HG03565 (cell line): ENCODE measurements around the gene CLTCL1.
"Not testable (repeated sequence)": the region's sequence is repeated elsewhere in the genome, so short reads cannot be mapped to it uniquely, and the experiment has no call there.

Experiments
- ATAC-seq: cut with Tn5 transposase; IDR thresholded peaks from one replicate; pipeline ENCODE4 v1.9.1; 2021; ENCODE audit warnings: mild to moderate bottlenecking, moderate library complexity; ENCODE audit not compliant: unreplicated experiment

CLTCL1 gene

GRCh38 chr22:19256362-19256761, 35.2 kb downstream of the CLTCL1 start:
- ATAC-seq = not testable (repeated sequence)

- no peak for ATAC-seq
These were observed 38.4 kb downstream of the CLTCL1 start for GRCh38 chr22:19253143-19253542.

- no peak for ATAC-seq
These were observed 46.7 kb downstream of the CLTCL1 start for GRCh38 chr22:19244600-19245352.

- no peak for ATAC-seq
These were observed 48.8 kb downstream of the CLTCL1 start for GRCh38 chr22:19242699-19243098.

GRCh38 chr22:19241593-19241906, 50.0 kb downstream of the CLTCL1 start:
- ATAC-seq = no peak

- no peak for ATAC-seq
These were observed 50.5 kb downstream of the CLTCL1 start for GRCh38 chr22:19240813-19241592.

DNA sequence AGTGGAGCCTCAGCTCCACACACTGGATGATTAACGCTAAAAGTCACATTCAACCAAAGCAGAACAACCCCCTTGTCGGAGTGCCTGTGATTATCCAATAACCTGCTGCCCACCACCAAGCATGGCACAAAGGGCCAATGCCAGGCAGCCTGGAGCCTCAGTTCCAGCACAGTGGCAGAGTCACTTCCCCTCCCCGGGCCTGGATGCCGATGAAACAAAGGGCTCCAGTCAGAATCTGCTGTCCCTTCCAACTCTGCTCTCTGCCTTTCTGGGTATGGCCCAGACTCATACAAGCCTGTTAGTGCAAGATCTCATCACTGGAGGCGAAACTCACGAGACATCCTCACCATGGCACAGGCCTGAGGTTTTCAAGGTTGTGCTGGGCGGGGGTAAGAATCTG, 52.1 kb downstream of the CLTCL1 start:
- no peak for ATAC-seq

DNA sequence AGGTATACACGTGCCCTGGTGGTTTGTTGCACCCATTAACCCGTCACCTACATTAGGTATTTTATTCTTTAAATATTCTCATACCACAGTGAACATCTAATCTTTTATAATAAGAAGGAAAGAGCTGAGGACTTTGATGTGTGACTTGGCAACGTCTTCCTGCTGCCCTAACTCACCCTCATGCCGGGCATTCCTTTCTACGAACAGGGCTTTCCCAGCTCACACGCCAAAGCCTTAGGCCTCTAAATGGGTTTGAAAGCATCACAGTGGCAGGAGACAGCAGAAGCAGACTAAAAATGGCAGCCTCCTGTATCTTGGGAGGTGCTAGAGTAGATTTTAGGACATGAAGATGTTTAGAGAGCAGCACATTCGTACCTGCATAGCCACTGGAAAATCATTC, 52.6 kb downstream of the CLTCL1 start:
- no peak for ATAC-seq

DNA sequence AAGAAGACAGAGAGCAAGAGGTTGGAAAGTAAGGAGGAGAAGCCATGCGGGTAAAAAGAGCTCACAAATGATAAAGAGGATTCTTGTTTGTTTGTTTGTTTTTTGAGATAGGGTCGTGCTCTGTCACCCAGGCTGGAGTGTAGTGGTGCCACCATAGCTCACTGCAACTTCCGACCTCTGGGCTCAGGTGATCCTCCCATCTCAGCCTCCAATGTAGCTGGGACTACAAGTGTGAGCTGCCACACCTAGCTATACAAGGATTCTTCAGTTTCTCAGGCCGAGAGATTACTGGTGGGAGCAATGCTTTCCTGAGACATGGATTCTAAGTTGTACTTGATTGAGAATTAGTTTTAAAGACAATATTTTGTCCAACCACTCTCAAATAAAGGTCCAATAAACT, 55.6 kb downstream of the CLTCL1 start:
- ATAC-seq = no peak

DNA sequence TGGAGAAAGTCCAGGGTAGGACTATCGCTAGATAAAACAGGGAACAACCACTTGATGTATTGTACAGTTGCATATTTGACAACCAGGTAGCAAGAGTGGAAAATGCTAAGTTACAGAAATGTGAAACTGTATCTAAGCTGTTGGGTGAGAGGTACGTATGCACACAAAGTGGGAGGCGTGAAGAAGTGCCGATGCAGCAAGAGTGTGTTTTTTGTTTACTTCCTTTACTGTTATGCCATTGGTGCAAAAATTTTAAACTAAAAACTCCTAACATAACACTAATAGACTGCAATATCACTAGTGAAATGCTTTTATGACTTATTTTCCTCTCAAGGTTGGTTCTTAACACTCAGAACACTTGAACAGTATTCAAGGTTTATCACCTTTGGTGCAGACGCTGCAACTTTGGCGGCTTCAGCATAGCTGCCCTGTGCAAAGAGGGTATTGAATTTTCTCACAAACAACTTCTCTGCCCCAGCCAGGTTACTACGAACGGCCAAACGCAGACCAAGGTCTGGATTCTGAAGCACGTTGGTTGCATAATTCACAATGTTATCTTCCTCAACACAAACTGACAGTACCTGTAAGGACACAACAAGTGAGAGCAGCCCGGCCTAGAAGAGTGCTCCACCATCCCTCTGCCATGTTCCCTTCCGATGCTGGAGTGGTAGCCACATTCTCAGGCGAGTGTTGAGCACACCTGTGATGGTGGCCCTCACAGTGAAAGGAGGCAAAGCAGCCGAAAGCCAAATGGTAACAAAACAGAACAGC, 57.2 kb downstream of the CLTCL1 start:
- ATAC-seq = no peak

DNA sequence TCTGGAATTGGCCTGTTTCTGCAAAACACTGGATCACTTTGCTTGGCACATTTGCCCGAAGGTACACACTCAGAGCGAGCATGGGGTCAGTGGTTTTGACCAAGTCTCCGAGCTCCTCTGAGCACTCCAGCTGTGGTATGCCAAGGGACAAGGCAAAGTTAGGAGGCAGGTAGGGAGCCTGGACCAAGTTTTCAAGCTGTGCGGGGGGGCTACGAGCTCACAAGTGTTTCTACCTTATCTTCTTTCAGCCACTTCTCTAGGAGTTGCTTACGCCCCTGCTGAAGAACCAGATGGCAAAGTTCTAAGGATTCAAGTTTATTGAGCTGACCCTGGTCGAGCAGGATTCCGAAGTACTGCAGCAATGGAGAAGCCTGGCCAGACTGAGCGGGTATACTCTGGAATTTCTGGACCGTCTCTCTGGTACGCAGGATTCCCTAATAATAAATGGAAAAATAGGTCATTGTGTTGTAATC, 58.3 kb downstream of the CLTCL1 start:
- no peak for ATAC-seq

DNA sequence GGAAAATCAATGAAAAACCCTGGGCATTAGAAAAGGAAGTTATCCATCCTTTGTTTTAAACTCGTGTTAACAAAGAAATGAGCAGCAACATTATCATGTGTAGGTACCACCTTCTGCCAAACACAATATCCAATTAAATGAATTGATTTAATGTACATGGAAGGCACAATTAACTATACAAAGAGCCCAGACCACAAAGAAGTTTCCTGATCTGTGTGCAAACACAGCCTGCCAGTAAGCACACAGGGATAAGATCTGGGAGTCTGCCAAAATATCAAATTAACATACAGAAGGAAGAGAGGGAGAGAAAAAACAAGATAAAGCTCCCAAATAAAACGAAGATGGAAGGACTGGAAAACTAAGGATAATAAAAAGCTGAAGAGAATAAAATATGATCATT, 58.9 kb downstream of the CLTCL1 start:
- ATAC-seq = no peak

GRCh38 chr22:19231986-19232385, 59.5 kb downstream of the CLTCL1 start:
- no peak for ATAC-seq

DNA sequence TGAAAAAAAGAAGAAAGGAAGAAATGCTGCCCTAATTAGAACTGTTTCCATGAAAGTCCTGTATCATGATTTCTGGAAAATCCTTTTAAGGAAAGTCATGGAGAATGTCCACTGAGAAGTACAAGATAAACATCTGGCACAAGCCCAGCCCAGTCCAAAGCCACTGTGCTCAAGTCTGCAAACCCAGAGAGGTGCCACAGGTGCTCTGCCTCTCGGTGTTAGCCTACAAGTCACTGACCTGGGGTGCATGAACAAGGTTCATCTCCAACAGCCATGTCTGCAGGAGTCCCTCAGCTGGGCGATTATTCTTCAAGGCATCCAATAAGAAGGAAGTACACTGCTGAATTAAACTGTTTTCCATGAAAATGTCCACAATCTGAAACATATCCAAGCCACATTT, 61.9 kb downstream of the CLTCL1 start:
- no peak for ATAC-seq

DNA sequence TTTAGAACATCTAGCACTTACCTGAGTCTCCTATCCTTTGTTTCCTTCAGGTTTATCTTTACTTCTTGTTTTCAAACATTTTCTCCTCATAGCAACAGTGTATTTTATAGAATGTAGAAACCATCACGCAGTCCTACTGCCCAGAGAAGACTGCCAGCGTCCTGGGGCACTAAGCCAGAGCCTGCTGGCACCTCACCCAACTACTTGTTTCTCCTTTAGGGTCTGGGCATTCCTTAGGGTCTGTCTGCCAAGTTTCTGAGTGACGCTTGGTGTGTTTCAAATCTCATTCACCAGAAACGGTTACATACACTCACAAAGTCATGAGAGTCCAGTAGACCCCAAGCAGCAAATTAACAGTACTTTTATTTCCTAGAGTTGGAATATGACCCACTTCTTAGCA, 63.3 kb downstream of the CLTCL1 start:
- no peak for ATAC-seq

- ATAC-seq = no peak
These were observed 65.1 kb downstream of the CLTCL1 start for GRCh38 chr22:19226428-19226827.

GRCh38 chr22:19225560-19225959, 66.0 kb downstream of the CLTCL1 start:
- ATAC-seq = no peak

- no peak for ATAC-seq
These were observed 66.5 kb downstream of the CLTCL1 start for GRCh38 chr22:19224985-19225384.

- ATAC-seq = no peak
These were observed 67.0 kb downstream of the CLTCL1 start for GRCh38 chr22:19224557-19224956.

DNA sequence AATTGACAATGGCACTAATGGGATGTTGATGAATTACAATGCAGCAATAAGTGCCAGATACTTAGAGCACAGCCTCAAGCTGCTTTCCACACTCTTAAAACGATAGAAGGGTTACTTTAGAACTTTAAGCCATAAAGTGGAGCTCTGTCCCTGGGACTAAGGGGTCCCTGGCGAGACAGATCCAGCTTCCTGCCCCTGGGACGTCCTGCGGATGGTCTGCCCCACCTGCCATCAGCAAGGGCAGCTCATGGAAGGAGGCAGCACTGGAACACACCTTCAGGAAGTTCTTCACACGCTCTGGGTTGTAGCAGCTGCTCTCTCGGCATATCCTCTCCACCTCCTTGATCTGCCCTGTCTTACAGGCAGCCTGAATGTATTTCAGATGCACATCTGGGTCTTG, 67.9 kb downstream of the CLTCL1 start:
- no peak for ATAC-seq

DNA sequence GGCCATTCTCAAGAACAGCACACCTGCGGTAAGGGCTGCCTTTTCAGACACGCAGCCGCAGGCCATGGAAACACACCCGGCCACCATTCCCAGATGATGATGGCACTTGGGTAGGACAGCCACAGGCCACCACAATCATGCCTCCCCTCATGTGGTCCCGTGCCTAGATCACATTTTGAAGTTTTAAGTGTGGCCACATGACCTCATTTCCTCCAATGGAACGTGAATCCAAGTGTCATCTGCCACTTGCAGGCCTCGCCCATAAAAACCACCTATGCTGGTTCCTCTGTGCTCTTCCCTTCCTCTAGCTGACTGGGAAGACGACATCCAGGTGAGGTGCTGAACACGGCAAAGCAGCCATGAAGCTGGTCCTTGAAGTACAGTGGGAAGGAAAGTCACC, 68.4 kb downstream of the CLTCL1 start:
- ATAC-seq = no peak
